Stimulated activated CD8-positive, alpha-beta memory T cell treated with anti-CD3 and anti-CD28 coated beads, Interleukin-15, amount 100 ng/mL, for 24 hours (primary cell): ENCODE results near the gene ATG9A.
"Not testable (repeated sequence)": the region's sequence is repeated elsewhere in the genome, so short reads cannot be mapped to it uniquely, and the experiment has no call there.

Experiments used
- DNase-seq: peaks from one replicate; pipeline ENCODE4 v3.0.0-alpha.2; 2020; ENCODE audit warnings: low read depth

The ATG9A gene, protein sequence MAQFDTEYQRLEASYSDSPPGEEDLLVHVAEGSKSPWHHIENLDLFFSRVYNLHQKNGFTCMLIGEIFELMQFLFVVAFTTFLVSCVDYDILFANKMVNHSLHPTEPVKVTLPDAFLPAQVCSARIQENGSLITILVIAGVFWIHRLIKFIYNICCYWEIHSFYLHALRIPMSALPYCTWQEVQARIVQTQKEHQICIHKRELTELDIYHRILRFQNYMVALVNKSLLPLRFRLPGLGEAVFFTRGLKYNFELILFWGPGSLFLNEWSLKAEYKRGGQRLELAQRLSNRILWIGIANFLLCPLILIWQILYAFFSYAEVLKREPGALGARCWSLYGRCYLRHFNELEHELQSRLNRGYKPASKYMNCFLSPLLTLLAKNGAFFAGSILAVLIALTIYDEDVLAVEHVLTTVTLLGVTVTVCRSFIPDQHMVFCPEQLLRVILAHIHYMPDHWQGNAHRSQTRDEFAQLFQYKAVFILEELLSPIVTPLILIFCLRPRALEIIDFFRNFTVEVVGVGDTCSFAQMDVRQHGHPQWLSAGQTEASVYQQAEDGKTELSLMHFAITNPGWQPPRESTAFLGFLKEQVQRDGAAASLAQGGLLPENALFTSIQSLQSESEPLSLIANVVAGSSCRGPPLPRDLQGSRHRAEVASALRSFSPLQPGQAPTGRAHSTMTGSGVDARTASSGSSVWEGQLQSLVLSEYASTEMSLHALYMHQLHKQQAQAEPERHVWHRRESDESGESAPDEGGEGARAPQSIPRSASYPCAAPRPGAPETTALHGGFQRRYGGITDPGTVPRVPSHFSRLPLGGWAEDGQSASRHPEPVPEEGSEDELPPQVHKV

GRCh38 chr2:219229305-219230058, at the start of gene ATG9A, which contains the start of gene ANKZF1:
ATG9A (minus strand) TSS chr2:219229636; CDS start chr2:219228024, 1,612 bp downstream.
ANKZF1 (plus strand) TSS chr2:219229806; CDS start chr2:219230258, 452 bp downstream.
- DNase-seq: peak; percentile 86

DNA sequence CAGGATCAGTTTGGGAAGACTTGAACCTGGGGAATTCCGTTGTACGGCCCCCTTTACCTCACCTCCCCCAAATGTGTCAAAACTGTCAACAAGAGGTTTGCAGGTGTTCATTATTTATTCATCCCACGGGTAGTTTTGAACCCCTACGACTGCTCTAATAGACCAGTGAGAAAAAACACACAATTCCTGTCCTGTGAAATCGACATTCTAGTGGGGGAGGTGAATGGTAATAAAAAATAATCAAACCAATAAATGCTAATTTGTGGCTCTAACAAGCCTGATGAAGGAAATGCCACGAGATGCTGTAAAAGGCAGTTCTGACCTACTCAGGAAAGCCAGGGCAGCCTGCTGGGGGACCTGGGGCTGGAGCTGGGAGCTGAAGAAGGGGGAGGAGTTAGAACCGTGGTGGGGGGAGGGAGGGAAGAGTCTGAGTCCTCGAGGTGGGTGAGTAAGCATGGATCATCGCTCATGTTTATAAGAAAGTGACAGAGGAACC, 49.3 kb upstream of the ATG9A start:
- DNase-seq: no peak

DNA sequence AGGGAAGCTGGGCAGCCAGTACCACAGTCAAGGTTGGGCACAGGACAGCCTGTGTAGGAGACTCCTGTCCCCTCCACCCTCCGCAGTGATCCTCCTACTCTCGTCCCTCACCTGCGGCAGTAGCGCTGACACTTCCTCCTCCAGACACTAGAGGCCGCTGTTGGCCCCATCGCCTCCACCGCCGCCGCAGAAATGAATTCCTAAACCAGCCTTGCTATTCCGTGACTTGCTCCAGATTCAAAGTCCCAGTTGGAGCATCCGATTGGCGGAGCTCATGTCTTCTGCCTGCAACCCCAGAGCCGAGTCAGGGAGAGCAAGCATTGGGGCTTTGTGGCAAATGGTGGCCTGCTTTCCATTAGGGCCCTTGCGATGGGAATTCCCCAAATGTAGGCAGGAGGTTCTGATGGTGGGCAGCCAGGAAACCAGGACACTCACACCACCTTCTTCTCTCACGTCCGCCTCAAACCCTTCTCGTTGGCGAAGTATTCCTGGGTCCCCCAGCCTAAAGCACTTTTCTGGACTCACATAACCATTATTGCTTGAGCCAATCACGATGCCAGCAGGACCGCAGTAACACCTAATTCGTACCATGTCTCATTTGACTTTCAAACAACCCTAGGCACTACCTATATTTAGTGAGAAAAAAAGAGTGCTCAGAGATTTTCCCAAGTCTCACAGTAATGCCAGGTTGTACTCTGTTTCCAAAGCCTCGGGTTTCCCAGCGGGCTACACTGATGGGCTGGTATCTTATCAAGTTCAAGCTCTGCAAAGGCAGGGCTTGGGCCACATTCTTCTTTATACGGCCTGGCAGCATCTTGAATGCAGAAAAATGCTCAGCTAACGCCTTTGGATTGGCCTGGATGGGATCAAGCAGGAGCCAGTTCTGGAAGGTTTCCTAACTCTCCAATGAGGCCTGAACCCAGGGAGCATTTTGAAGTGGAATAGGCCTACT, 48.5 kb upstream of the ATG9A start:
- peak; percentile 53 for DNase-seq

- no peak for DNase-seq
Observed at GRCh38 chr2:219274361-219274921, 45.0 kb upstream of the ATG9A start.

DNA sequence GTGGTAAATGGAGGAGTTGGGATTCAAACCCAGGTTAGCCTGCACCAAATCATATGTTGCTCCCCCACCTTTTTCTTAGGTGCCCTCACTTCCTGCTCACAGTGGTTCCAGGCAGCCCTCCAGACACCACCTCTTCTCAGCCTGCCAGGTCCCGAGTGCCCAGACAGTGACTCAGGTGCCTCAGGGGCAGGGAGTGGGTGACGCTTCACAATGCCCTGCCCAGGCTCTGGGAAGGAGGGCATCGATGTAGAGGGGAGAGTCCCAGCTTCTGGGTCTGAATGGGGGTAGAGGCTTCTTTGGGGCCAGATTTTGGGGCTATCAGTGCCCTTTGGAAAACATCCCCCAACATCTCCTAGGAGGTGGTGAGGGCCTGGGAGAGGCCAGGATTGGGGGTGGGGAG, 44.5 kb upstream of the ATG9A start:
- no peak for DNase-seq

- no peak for DNase-seq
Observed at GRCh38 chr2:219272995-219273394, 43.6 kb upstream of the ATG9A start.

DNA sequence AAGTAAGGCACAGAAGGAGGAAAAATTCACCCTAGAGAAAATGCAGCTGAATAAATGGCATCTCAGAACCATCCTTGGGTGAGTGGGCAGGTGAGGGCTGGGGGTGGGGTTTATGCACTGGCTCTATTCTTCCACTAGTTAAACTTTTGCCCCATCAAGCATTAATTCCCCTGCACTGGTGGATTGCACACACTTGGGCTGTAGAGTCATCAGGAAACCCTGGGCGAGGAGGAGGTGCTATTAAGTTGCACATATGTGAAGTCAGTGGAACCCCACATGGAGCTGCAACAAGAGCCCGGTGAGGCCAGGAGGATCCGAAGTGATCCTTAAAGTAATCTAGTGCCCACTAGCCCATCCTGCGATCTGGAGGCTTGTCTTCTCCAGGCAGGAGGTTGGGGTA, 42.9 kb upstream of the ATG9A start:
- no peak for DNase-seq

DNA sequence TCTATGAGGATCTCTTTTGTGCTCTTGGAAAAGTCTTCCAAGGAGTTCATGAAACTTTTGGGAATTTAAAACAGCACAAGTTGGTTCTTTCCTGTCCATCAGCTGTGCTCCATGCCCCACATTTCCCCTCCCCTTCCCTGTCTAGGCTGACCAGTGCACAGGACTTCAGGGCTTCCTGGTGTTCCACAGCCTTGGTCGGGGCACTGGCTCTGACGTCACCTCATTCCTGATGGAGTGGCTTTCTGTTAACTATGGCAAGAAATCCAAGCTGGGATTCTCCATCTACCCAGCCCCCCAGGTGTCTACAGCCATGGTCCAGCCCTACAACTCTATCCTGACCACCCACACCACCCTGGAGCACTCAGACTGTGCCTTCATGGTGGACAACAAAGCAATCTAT, 41.6 kb upstream of the ATG9A start:
- DNase-seq: no peak

DNA sequence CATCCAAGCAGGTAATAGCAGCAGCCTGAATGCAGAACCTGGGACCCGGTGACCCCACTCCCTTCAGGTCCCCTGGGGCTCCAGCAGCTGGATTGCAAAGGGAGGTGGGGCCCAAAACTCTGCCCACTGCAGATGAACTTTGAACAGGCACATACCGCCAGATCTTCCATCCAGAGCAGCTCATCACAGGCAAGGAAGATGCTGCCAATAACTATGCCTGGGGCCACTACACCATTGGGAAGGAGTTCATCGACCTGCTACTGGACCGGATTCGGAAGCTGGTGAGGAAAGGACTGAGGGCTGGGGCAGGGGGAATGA, 40.6 kb upstream of the ATG9A start:
- no peak for DNase-seq

- no peak for DNase-seq
Observed at GRCh38 chr2:219269362-219270054, 40.1 kb upstream of the ATG9A start.

DNA sequence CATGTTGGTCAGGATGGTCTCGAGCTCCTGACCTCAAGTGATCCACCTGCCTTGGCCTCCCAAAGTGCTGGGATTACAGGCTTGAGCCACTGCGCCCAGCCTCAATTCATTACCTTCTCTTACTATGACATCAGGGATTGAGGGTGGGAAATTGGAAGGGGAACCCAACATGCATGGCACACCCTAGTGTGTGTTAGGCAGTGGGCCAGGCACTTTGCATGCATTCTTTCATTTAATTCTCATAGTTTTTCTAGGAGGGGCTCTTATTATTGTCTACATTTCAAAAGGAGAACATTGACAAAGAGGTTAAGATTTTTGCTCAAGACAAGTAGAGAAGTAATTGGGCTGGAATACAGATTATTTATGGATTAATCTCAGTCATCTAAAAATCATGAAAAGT, 38.9 kb upstream of the ATG9A start:
- no peak for DNase-seq

DNA sequence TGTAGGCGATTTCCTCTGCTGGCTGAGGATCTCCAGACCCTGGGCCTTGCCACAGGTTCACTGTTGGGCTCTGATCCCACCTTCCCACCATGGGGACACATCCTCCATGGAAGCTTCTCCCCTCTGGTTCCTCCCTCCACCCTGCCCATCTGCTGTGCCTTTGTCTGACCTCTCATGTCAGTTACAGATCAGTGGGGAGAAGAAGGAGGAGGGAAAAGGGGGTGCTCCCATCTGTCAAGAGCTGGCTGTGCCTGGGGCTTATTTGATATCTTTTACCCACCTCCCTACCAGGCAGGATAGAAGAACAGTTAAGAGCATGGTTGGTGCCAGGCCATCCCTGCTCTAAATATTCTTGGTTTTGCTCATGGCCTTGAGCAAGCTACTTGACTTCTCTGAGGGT, 37.5 kb upstream of the ATG9A start:
- no peak for DNase-seq

GRCh38 chr2:219266232-219266631, 36.8 kb upstream of the ATG9A start:
- no peak for DNase-seq

- DNase-seq: no peak
Observed at GRCh38 chr2:219261024-219261855, 31.8 kb upstream of the ATG9A start.

- not testable (repeated sequence) for DNase-seq
Observed at GRCh38 chr2:219258942-219259341, 29.5 kb upstream of the ATG9A start.

DNA sequence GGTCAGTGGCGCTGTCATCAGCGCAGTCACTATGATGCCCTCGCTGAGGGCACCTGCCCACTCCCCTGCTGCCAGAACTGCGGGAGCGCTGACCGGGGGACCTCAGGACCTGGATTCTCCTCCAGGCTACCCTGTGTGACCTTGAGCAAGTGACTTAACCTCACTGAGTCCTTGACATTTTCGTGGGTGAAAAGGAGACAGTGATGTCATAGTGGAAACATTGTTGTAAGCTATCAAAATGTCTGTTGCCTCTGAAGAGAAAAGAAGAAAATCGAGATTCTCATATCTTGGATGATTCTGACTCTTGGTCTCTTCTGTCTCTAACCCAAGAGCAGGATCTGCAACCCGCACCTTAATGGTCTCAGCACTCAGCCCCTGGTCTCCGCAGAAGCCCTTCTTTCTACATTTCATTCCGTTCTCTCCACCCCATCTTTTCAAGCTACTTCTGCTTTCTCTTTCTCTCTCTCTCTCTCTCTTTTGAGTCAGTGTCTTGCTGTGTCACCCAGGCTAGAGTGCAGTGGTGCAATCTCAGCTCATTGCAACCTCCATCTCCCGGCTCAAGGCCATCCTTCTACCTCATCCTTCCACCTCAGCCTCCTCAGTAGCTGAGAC, 25.3 kb upstream of the ATG9A start:
- no peak for DNase-seq

GRCh38 chr2:219253753-219254589, 24.5 kb upstream of the ATG9A start, which contains the start of gene TUBA4A:
TUBA4A (minus strand) TSS chr2:219253918; CDS start chr2:219253858, 60 bp downstream.
- peak; percentile 74 for DNase-seq
